Liver (tissue), 9 donors: ENCODE data around the gene CTNS. TPM values are rescaled to one million over a fixed set of nuclear protein-coding genes. Genes with fewer than 3 reads are reported as not detected.

Source experiments
- DNase-seq: peaks from one replicate; pipeline ENCODE4 v3.0.0-alpha.2; 2017; ENCODE audit warnings: low spot score
- H3K27ac ChIP-seq, 2 donors: one replicate each; pipeline ENCODE4 v1.7.0; 2013; ENCODE audit warnings: inconsistent platforms in 2 of 2, low read length in 2 of 2, control low read depth in 1 of 2, low read depth in 1 of 2, mild to moderate bottlenecking in 1 of 2
- H3K27me3 ChIP-seq, 4 donors: one replicate each; pipeline versions ENCODE4 v1.6.1 to v1.7.0; 2013; ENCODE audit warnings: low read length in 3 of 4, inconsistent platforms in 1 of 4, mild to moderate bottlenecking in 1 of 4, moderate library complexity in 1 of 4; ENCODE audit not compliant: control insufficient read depth in 4 of 4, insufficient read depth in 4 of 4
- H3K36me3 ChIP-seq, 4 donors: one replicate each; pipeline versions ENCODE4 v1.6.1 to v1.7.0; 2013; ENCODE audit warnings: low read length in 3 of 4, mild to moderate bottlenecking in 3 of 4, low read depth in 1 of 4, moderate library complexity in 1 of 4; ENCODE audit not compliant: control insufficient read depth in 4 of 4, insufficient read depth in 3 of 4
- H3K4me1 ChIP-seq, 4 donors: one replicate each; pipeline versions ENCODE4 v1.6.1 to v1.7.0; 2013; ENCODE audit warnings: low read length in 3 of 4, mild to moderate bottlenecking in 3 of 4, moderate library complexity in 1 of 4; ENCODE audit not compliant: control insufficient read depth in 4 of 4, insufficient read depth in 4 of 4
- H3K4me3 ChIP-seq, 3 donors: one replicate each; pipeline versions ENCODE4 v1.6.1 to v1.7.0; 2013; ENCODE audit warnings: low read length in 3 of 3, control low read depth in 1 of 3, low read depth in 1 of 3, mild to moderate bottlenecking in 1 of 3
- H3K9ac ChIP-seq, 2 donors: one replicate each; pipeline ENCODE4 v1.7.0; 2013; ENCODE audit warnings: low read length in 2 of 2, mild to moderate bottlenecking in 2 of 2, moderate library complexity in 2 of 2, control low read depth in 1 of 2, low read depth in 1 of 2
- H3K9me3 ChIP-seq, 4 donors: one replicate each; pipeline versions ENCODE4 v1.6.1 to v1.7.0; 2013; ENCODE audit warnings: low read length in 3 of 4; ENCODE audit not compliant: control insufficient read depth in 4 of 4
- ATF3 ChIP-seq: IDR thresholded peaks from 2 replicates; pipeline ENCODE4 v1.6.1; 2016; ENCODE audit warnings: antibody characterized with exemption
- CTCF ChIP-seq: fragments of 150-350 bp; IDR thresholded peaks from 2 replicates; pipeline ENCODE4 v1.5.1; 2017; ENCODE audit warnings: improper control_type of control experiment, low read depth, low read length; ENCODE audit not compliant: missing input control
- EGR1 ChIP-seq, 2 donors: IDR thresholded peaks; 2 replicates each; pipeline ENCODE4 v1.6.1; 2016 to 2018; ENCODE audit warnings: antibody characterized with exemption in 2 of 2, low read depth in 2 of 2
- FOXA2 ChIP-seq: IDR thresholded peaks from 2 replicates; pipeline ENCODE4 v1.6.1; 2016; ENCODE audit warnings: antibody characterized with exemption
- HNF4A ChIP-seq, 2 donors: conservative IDR thresholded peaks; 2 replicates each; pipeline ENCODE4 v1.6.1; 2016; ENCODE audit warnings: antibody characterized with exemption in 2 of 2, mild to moderate bottlenecking in 2 of 2
- HNF4G ChIP-seq: IDR thresholded peaks from 2 replicates; pipeline ENCODE4 v1.6.1; 2016; ENCODE audit warnings: antibody characterized with exemption
- JUND ChIP-seq, 2 donors: IDR thresholded peaks; 2 replicates each; pipeline ENCODE4 v1.6.1; 2016; ENCODE audit warnings: antibody characterized with exemption in 2 of 2
- MAX ChIP-seq: IDR thresholded peaks from 2 replicates; pipeline ENCODE4 v1.6.1; 2016; ENCODE audit warnings: antibody characterized with exemption
- NR2F2 ChIP-seq: IDR thresholded peaks from 2 replicates; pipeline ENCODE4 v1.6.1; 2016; ENCODE audit warnings: antibody characterized with exemption
- REST ChIP-seq: IDR thresholded peaks from 2 replicates; pipeline ENCODE4 v1.6.1; 2016; ENCODE audit warnings: antibody characterized with exemption, mild to moderate bottlenecking
- RXRA ChIP-seq, 2 donors: IDR thresholded peaks; 2 replicates each; pipeline ENCODE4 v1.6.1; 2017 to 2018; ENCODE audit warnings: antibody characterized with exemption in 2 of 2, mild to moderate bottlenecking in 1 of 2
- SP1 ChIP-seq: IDR thresholded peaks from 2 replicates; pipeline ENCODE4 v1.6.1; 2018; ENCODE audit warnings: antibody characterized with exemption, mild to moderate bottlenecking
- TAF1 ChIP-seq: conservative IDR thresholded peaks from 2 replicates; pipeline ENCODE4 v1.6.1; 2016; ENCODE audit warnings: antibody characterized with exemption, mild to moderate bottlenecking
- WGBS: extraction: QIAGEN DNeasy Blood & Tissue Kit; methylation state at CpG from one replicate; pipeline ENCODE4 v1.1.7; 2013; 5-methylcytosine and 5-hydroxymethylcytosine counted together
- polyA plus RNA-seq, 2 donors: library from polyadenylated mRNA; stranded (reverse) in 1 of 2; unstranded in 1 of 2; fragments of 200-250 nt in 1 of 2; fragments of >200 nt in 1 of 2; fragmentation: Nextera tagmentation in 1 of 2; extraction: Ambion mirVana in 1 of 2; gene quantifications; one replicate each; pipeline versions ENCODE4 v1.2.1 to v1.2.3, GENCODE V29; 2013 to 2015
- total RNA-seq, 2 donors: library from RNA; depleted of rRNA; stranded (reverse); fragments of >200 nt; gene quantifications; one replicate each; pipeline ENCODE4 v1.2.3, GENCODE V29; 2014
- donor health status: healthy.
- donor health status: healthy.
- donor health status: healthy.
- donor health status: healthy.
- donor health status: healthy.

The CTNS gene
- total and polyA plus RNA-seq, 4 donors = 6.6 to 15.3 (median 9.6) TPM

GRCh38 chr17:3669085-3669347 is 32.5 kb downstream of the CTNS start:
- under 1% methylated on average over 32 of the region's 32 CpGs for WGBS
- H3K36me3 ChIP-seq = peaks cover 0 to 7% (median 2%) of the 10 kb centered on the region in 4 donors
- peak overlapping the region; percentile 42 to 46 for H3K9ac ChIP-seq
- TF ChIP-seq MAX (no peak), CTCF (no peak), FOXA2 (no peak)
- peak overlapping the region; percentile 58 to 88 for H3K27ac ChIP-seq
- H3K9me3 ChIP-seq = no peaks in the 10 kb centered on the region
- no peaks in the 10 kb centered on the region for H3K27me3 ChIP-seq
- H3K4me1 ChIP-seq = peaks cover 0 to 24% (median 23%) of the 10 kb centered on the region in 4 donors
- peak overlapping the region; percentile 84 to 98 (median 94) for H3K4me3 ChIP-seq
- no peak for DNase-seq

- WGBS = 49% methylated on average over 12 of the region's 12 CpGs
- Histone ChIP-seq H3K27me3 (no peaks in the 10 kb centered on the region), H3K4me1 (peaks cover 0 to 24% (median 23%) of the 10 kb centered on the region in 4 donors), H3K4me3 (peak overlapping the region in 2 of 3 donors; percentile 94 to 98), H3K27ac (no peak overlapping the region), H3K9me3 (no peaks in the 10 kb centered on the region), H3K36me3 (peaks cover 0 to 3% (median under 1%) of the 10 kb centered on the region in 4 donors), H3K9ac (peak overlapping the region; percentile 12 to 46)
- TF ChIP-seq SP1 (no peak), REST (no peak), FOXA2 (no peak), EGR1 (IDR thresholded peaks at IDR 0.05; ENCODE audit: low read depth in 2 of 2) (no peak), TAF1 (no peak), JUND (IDR thresholded peaks at IDR 0.05) (no peak), NR2F2 (no peak), ATF3 (no peak), RXRA (IDR thresholded peaks at IDR 0.05) (no peak), HNF4A (conservative IDR thresholded peaks at IDR 0.05) (no peak)
- no peak for DNase-seq
These were observed 33.0 kb downstream of the CTNS start for GRCh38 chr17:3669548-3669947.

- TF ChIP-seq HNF4A (conservative IDR thresholded peaks at IDR 0.05) (no peak), HNF4G (no peak)
These were observed 36.0 kb downstream of the CTNS start for GRCh38 chr17:3672571-3672970.

More at GRCh38 chr17:3672571-3672970, 36.0 kb downstream of the CTNS start:
- H3K27me3 ChIP-seq = no peaks in the 10 kb centered on the region
- H3K9ac ChIP-seq = no peak overlapping the region
- no peak overlapping the region for H3K27ac ChIP-seq
- H3K36me3 ChIP-seq = peaks cover 0 to 3% (median under 1%) of the 10 kb centered on the region in 4 donors
- 98% methylated on average over 4 of the region's 4 CpGs for WGBS
- H3K9me3 ChIP-seq = no peaks in the 10 kb centered on the region
- DNase-seq = no peak
- H3K4me3 ChIP-seq = no peak overlapping the region
- H3K4me1 ChIP-seq = peaks cover 0 to 20% (median 16%) of the 10 kb centered on the region in 4 donors
